H1 (cell line): ENCODE results near the gene SPEF1. TPM values are rescaled to one million over a fixed set of nuclear protein-coding genes. Genes with fewer than 3 reads are reported as not detected.

Source experiments
- CTCF ChIA-PET: fragments of 300-600 bp; sonication (Branson Sonifier 250); formaldehyde crosslinking; loops from one replicate; lab custom pipeline; 2021; ENCODE audit not compliant: partially characterized antibody; lab: Charles Lee
- POLR2A ChIA-PET: fragments of 300-600 bp; sonication (Branson Sonifier 250); formaldehyde crosslinking; loops from one replicate; lab custom pipeline; 2021; ENCODE audit warnings: inconsistent platforms; ENCODE audit not compliant: partially characterized antibody; lab: Charles Lee
- DNase-seq, 2 experiments: peaks; one replicate each; pipeline versions ENCODE4 v3.0.0 to v3.0.0-alpha.2; 2010 to 2022; ENCODE audit warnings: low spot score in 2 of 2, low read depth in 1 of 2, mixed read lengths in 1 of 2
- FAIRE-seq: peaks from 2 replicates; lab custom pipeline; 2011; peaks lifted over from hg19 to GRCh38; lab: Jason Lieb, UNC
- H2AFZ ChIP-seq: 2 replicates; pipeline ENCODE4 v1.8.1; 2012; ENCODE audit warnings: low read length, inconsistent platforms
- H2AK5ac ChIP-seq: 2 replicates; pipeline ENCODE4 v1.6.1; 2013; ENCODE audit warnings: low read depth, low read length
- H2BK120ac ChIP-seq: replicated peaks from 2 replicates; pipeline ENCODE3; 2013; ENCODE audit warnings: low read depth, low read length, inconsistent platforms
- H2BK12ac ChIP-seq: 2 replicates; pipeline ENCODE4 v1.6.1; 2013; ENCODE audit warnings: low read depth, low read length
- H2BK15ac ChIP-seq: 2 replicates; pipeline ENCODE4 v1.6.1; 2013; ENCODE audit warnings: low read length
- H2BK20ac ChIP-seq: 2 replicates; pipeline ENCODE4 v1.6.1; 2013; ENCODE audit warnings: low read length
- H2BK5ac ChIP-seq: 2 replicates; pipeline ENCODE4 v1.6.1; 2013; ENCODE audit warnings: low read depth, low read length
- H3K14ac ChIP-seq: 2 replicates; pipeline ENCODE4 v1.6.1; 2013; ENCODE audit warnings: inconsistent platforms; ENCODE audit not compliant: insufficient read length
- H3K18ac ChIP-seq: 2 replicates; pipeline ENCODE4 v1.6.1; 2013; ENCODE audit warnings: low read length; ENCODE audit errors: extremely low read depth
- H3K23ac ChIP-seq: 2 replicates; pipeline ENCODE4 v1.6.1; 2013; ENCODE audit warnings: inconsistent platforms; ENCODE audit not compliant: insufficient read length
- H3K23me2 ChIP-seq: 2 replicates; pipeline ENCODE4 v1.6.1; 2013; ENCODE audit warnings: low read depth, low read length
- H3K27ac ChIP-seq: 2 replicates; pipeline ENCODE4 v1.6.1; 2011; ENCODE audit warnings: low read depth, low read length, inconsistent platforms
- H3K27me3 ChIP-seq, 4 experiments: replicated peaks in 1 of 4; 1 replicate in 1 of 4; 2 replicates in 3 of 4; pipeline versions ENCODE4 v1.6.1 to v1.8.1; 2011 to 2013; ENCODE audit warnings: low read length in 3 of 4, mild to moderate bottlenecking in 3 of 4, inconsistent platforms in 2 of 4, mixed read lengths in 2 of 4, moderate library complexity in 1 of 4; ENCODE audit not compliant: control insufficient read depth in 3 of 4, insufficient read depth in 3 of 4; ENCODE audit errors: extremely low read depth in 1 of 4
- H3K36me3 ChIP-seq, 4 experiments: 2 replicates each; pipeline versions ENCODE4 v1.6.1 to v1.8.1; 2011 to 2013; ENCODE audit warnings: mild to moderate bottlenecking in 4 of 4, low read length in 3 of 4, moderate library complexity in 2 of 4, control low read depth in 1 of 4, inconsistent platforms in 1 of 4; ENCODE audit not compliant: insufficient read depth in 4 of 4, control insufficient read depth in 2 of 4
- H3K4ac ChIP-seq: replicated peaks from 2 replicates; pipeline ENCODE3; 2013; ENCODE audit warnings: low read length, low read depth, mixed read lengths, inconsistent platforms; ENCODE audit not compliant: insufficient read length
- H3K4me1 ChIP-seq, 4 experiments: replicated peaks in 1 of 4; 1 replicate in 1 of 4; 2 replicates in 3 of 4; pipeline versions ENCODE4 v1.6.1 to v1.8.1; 2011 to 2013; ENCODE audit warnings: low read length in 3 of 4, inconsistent platforms in 2 of 4, mixed read lengths in 1 of 4; ENCODE audit not compliant: insufficient read depth in 4 of 4, control insufficient read depth in 3 of 4
- H3K4me2 ChIP-seq, 2 experiments: 2 replicates each; pipeline versions ENCODE4 v1.6.1 to v1.8.1; 2011 to 2013; ENCODE audit warnings: low read depth in 2 of 2, low read length in 2 of 2, control low read depth in 1 of 2, inconsistent platforms in 1 of 2, mild to moderate bottlenecking in 1 of 2; ENCODE audit not compliant: insufficient read depth in 1 of 2
- H3K4me3 ChIP-seq, 4 experiments: fragments of 200-600, 300-600 bp in 1 of 4; sonication (generic), shearing (Covaris generic), sonication (Bioruptor Twin) in 1 of 4; 2 replicates each; pipeline versions ENCODE4 v1.5.1 to v1.8.1; 2011 to 2016; ENCODE audit warnings: low read length in 4 of 4, low read depth in 3 of 4, control low read depth in 2 of 4, inconsistent platforms in 2 of 4, mild to moderate bottlenecking in 2 of 4, mixed read lengths in 1 of 4, moderate library complexity in 1 of 4; ENCODE audit not compliant: insufficient read depth in 2 of 4; ENCODE audit errors: extremely low read depth in 1 of 4
- H3K56ac ChIP-seq: replicated peaks from 2 replicates; pipeline ENCODE3; 2013; ENCODE audit warnings: low read depth, mild to moderate bottlenecking, mixed read lengths, low read length, inconsistent platforms; ENCODE audit not compliant: insufficient read length
- H3K79me1 ChIP-seq: 2 replicates; pipeline ENCODE4 v1.6.1; 2013; ENCODE audit warnings: low read depth, low read length, control low read depth
- H3K79me2 ChIP-seq, 2 experiments: 2 replicates each; pipeline versions ENCODE4 v1.6.1 to v1.8.1; 2012 to 2013; ENCODE audit warnings: low read length in 2 of 2, mild to moderate bottlenecking in 2 of 2, inconsistent platforms in 1 of 2; ENCODE audit not compliant: insufficient read depth in 2 of 2, control insufficient read depth in 1 of 2
- H3K9ac ChIP-seq, 4 experiments: replicated peaks in 1 of 4; 1 replicate in 1 of 4; 2 replicates in 3 of 4; pipeline versions ENCODE4 v1.6.1 to v1.8.1; 2011 to 2013; ENCODE audit warnings: low read depth in 3 of 4, low read length in 3 of 4, control low read depth in 2 of 4, mild to moderate bottlenecking in 2 of 4, moderate library complexity in 2 of 4, inconsistent platforms in 1 of 4; ENCODE audit errors: extremely low read depth in 1 of 4
- H3K9me3 ChIP-seq, 2 experiments: 2 replicates each; pipeline versions ENCODE4 v1.6.1 to v1.8.1; 2012 to 2013; ENCODE audit warnings: mild to moderate bottlenecking in 2 of 2, moderate library complexity in 2 of 2, control low read depth in 1 of 2, inconsistent platforms in 1 of 2, low read depth in 1 of 2, low read length in 1 of 2, mixed read lengths in 1 of 2; ENCODE audit not compliant: insufficient read depth in 2 of 2
- H4K20me1 ChIP-seq, 2 experiments: replicated peaks in 1 of 2; 2 replicates each; pipeline versions ENCODE3 to v1.8.1; 2011 to 2013; ENCODE audit warnings: inconsistent platforms in 2 of 2, low read length in 2 of 2, mild to moderate bottlenecking in 1 of 2; ENCODE audit not compliant: insufficient read depth in 2 of 2, control insufficient read depth in 1 of 2
- H4K5ac ChIP-seq: 2 replicates; pipeline ENCODE4 v1.6.1; 2013; ENCODE audit warnings: low read length, low read depth, mixed read lengths, inconsistent platforms; ENCODE audit not compliant: insufficient read length
- H4K8ac ChIP-seq: 2 replicates; pipeline ENCODE4 v1.8.0; 2013; ENCODE audit warnings: mild to moderate bottlenecking, moderate library complexity, low read length, inconsistent platforms; ENCODE audit not compliant: insufficient read depth; ENCODE audit errors: extremely low read depth
- H4K91ac ChIP-seq: replicated peaks from 2 replicates; pipeline ENCODE3; 2013; ENCODE audit warnings: low read length, mixed read lengths, inconsistent platforms; ENCODE audit not compliant: insufficient read length
- ATF3 ChIP-seq: IDR thresholded peaks from 2 replicates; pipeline ENCODE4 v1.6.1; 2011; ENCODE audit warnings: low read depth, mild to moderate bottlenecking, low read length; ENCODE audit not compliant: insufficient read depth
- BACH1 ChIP-seq: IDR thresholded peaks from 2 replicates; pipeline ENCODE4 v1.6.1; 2012; ENCODE audit warnings: low read length, improper control_type of control experiment
- BCL11A ChIP-seq, 2 experiments: IDR thresholded peaks; one replicate each; pipeline ENCODE4 v1.6.1; 2011; ENCODE audit warnings: low read depth in 2 of 2, low read length in 2 of 2, mild to moderate bottlenecking in 2 of 2
- CBX5 ChIP-seq: fragments of 300-800, 300-1000 bp; sonication (generic); IDR thresholded peaks from 2 replicates; pipeline ENCODE4 v1.7.1; 2016; ENCODE audit warnings: antibody characterized with exemption, low read length, low read depth
- CEBPB ChIP-seq: IDR thresholded peaks from 2 replicates; pipeline ENCODE4 v1.6.1; 2012; ENCODE audit warnings: low read depth, low read length
- CTCF ChIP-seq, 3 experiments: IDR thresholded peaks; 1 replicate in 2 of 3; 2 replicates in 1 of 3; pipeline versions ENCODE4 v1.5.1 to v1.6.1; 2011; ENCODE audit warnings: low read length in 3 of 3, mild to moderate bottlenecking in 3 of 3, inconsistent platforms in 2 of 3, low read depth in 1 of 3, moderate library complexity in 1 of 3; ENCODE audit not compliant: insufficient read depth in 1 of 3; ENCODE audit errors: control extremely low read depth in 1 of 3
- JUN ChIP-seq: IDR thresholded peaks from 2 replicates; pipeline ENCODE4 v1.6.1; 2011; ENCODE audit warnings: low read depth, mild to moderate bottlenecking, improper control_type of control experiment, low read length
- KDM1A ChIP-seq: fragments of 200-600, 300-600 bp; sonication (generic); IDR thresholded peaks from 2 replicates; pipeline ENCODE4 v1.7.1; 2016; ENCODE audit warnings: mild to moderate bottlenecking, low read length, borderline replicate concordance
- KDM4A ChIP-seq: IDR thresholded peaks from one replicate; pipeline ENCODE4 v1.7.1; 2012; ENCODE audit warnings: low read depth, mild to moderate bottlenecking, moderate library complexity, low read length, inconsistent platforms; ENCODE audit not compliant: severe bottlenecking
- POLR2AphosphoS5 ChIP-seq: IDR thresholded peaks from 2 replicates; pipeline ENCODE4 v1.6.1; 2011; ENCODE audit warnings: low read depth, low read length
- WGBS, 2 experiments: shearing (Covaris generic) in 1 of 2; methylation state at CpG; one replicate each; pipeline versions ENCODE4 v1.1.6 to v1.1.7; 2013 to 2015; ENCODE audit warnings: low lambda C conversion rate in 2 of 2, mixed read lengths in 2 of 2, inconsistent platforms in 1 of 2, low coverage in 1 of 2, missing lambda C conversion rate in 1 of 2; ENCODE audit not compliant: insufficient replicate concordance in 2 of 2, insufficient coverage in 1 of 2, insufficient read length in 1 of 2; ENCODE audit errors: extremely low coverage in 1 of 2, missing lambda C conversion rate in 1 of 2; 5-methylcytosine and 5-hydroxymethylcytosine counted together
- polyA plus RNA-seq, 7 experiments: library from polyadenylated mRNA; depleted of rRNA in 3 of 7; stranded (reverse) in 5 of 7; unstranded in 2 of 7; fragments of >200 nt in 5 of 7; fragments of 200-250 nt in 2 of 7; gene quantifications; 1 replicate in 5 of 7; 2 replicates in 1 of 7; 4 replicates in 1 of 7; pipeline versions ENCODE4 v1.2.1 to v1.2.3, GENCODE V29; 2011 to 2013; ENCODE audit warnings: missing spikeins in 2 of 7, mixed read lengths in 2 of 7
- total RNA-seq: library from RNA; stranded (reverse); fragmentation: NEBNext Ultra II Directional; extraction: Animal tissue kit (Norgen Biotek cat#: 25700); gene quantifications from 2 replicates; pipeline ENCODE4 v1.2.1, GENCODE V29; 2021

SPEF1 gene
- total and polyA plus RNA-seq, 2 of the 8 experiments (the other 6 are each of a cell fraction or from before 2014, with no cell fraction given), result 0.51 to 0.71 TPM

DNA sequence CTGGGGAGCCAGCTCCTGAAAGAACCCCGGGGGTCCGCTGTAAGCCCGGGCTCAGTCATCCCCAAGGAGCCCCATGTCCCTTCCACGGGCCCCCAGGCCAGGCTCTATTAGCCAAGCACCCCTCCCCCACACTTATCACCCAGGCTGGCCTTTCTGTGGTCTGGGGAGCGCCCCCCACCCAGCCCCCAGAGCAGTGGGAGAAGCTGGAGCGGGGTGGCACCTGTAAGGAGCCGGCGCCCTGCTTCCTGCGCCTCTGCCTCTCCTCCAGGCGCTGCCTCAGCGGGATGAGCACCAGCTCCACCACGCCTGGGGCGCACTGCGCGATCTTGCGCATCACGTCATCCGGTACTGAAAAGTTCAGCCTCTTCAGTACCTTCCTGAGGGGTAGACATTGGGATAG, 2.3 kb downstream of the SPEF1 start:
- Histone ChIP-seq H3K4me2 (peak overlapping the region; percentile 83 to 95), H2BK15ac (no peak overlapping the region), H2AFZ (no peak overlapping the region), H3K14ac (no peak overlapping the region), H3K9me3 (no peaks in the 10 kb centered on the region; a peak in 1 of 4 replicates), H2BK5ac (no peak overlapping the region), H4K5ac (no peak overlapping the region), H3K23me2 (peaks cover 17% of the 10 kb centered on the region; the same call in 1 of the 2 replicates), H3K36me3 (no peaks in the 10 kb centered on the region), H2BK12ac (no peak overlapping the region), H3K23ac (no peak overlapping the region), H3K4me3 (peak overlapping the region in 2 of 4 experiments; percentile 61 to 64; a peak in 3 of 8 replicates), H3K18ac (no peak overlapping the region; the same call in 1 of the 2 replicates), H3K27ac (no peak overlapping the region), H3K79me2 (no peaks in the 10 kb centered on the region), H3K27me3 (peaks cover 0 to 30% (median 26%) of the 10 kb centered on the region in 4 experiments; a peak in 6 of 7 replicates), H3K56ac (no peak overlapping the region), H3K4me1 (peaks cover 0 to 11% (median 9%) of the 10 kb centered on the region in 4 experiments; a peak in 6 of 7 replicates), H3K4ac (no peak overlapping the region), H4K20me1 (no peaks in the 10 kb centered on the region), H3K9ac (no peak overlapping the region), H4K8ac (no peak overlapping the region), H3K79me1 (no peaks in the 10 kb centered on the region), H2BK120ac (no peak overlapping the region), H4K91ac (no peak overlapping the region), H2AK5ac (peak overlapping the region; percentile 90; the same call in 1 of the 2 replicates), H2BK20ac (no peak overlapping the region)
- FAIRE-seq, result no peak
- CTCF ChIA-PET, result interaction anchor here (0.6 to 3.6 kb wide), 20 partner anchors 11 to 298 kb away, joined by 3 to 31 read pairs (median 5); partner anchors contain the start of genes ADISSP and AP5S1
- POLR2A ChIA-PET, result interaction anchor here (0.8 to 3.8 kb wide), 8 partner anchors 11 to 47 kb away, joined by 3 to 42 read pairs (median 4); partner anchors contain the start of gene ADISSP
- DNase-seq, result no peak
- 75% methylated on average over 18 of the region's 18 CpGs; no CpG with 5 or more reads in 1 of the 2 experiments for WGBS, 2 experiments
- TF ChIP-seq CTCF (IDR thresholded peaks at IDR 0.05; ENCODE audit: control extremely low read depth in 1 of 3, insufficient read depth in 1 of 3, low read depth in 1 of 3, low read length in 3 of 3) (no peak), POLR2AphosphoS5 (no peak), CBX5 (no peak), BCL11A (IDR thresholded peaks at IDR 0.05; ENCODE audit: low read depth in 2 of 2, low read length in 2 of 2) (no peak), KDM1A (no peak), ATF3 (no peak), KDM4A (no peak), BACH1 (no peak), JUN (no peak), CEBPB (no peak)
